HCT116 (cell line): ENCODE results near the gene TMPRSS13. TPM values are rescaled to one million over a fixed set of nuclear protein-coding genes. Genes with fewer than 3 reads are reported as not detected.

Experiments used
- ATAC-seq: fragments of 200-7000 bp; cut with Tn5 transposase; 2 replicates; pipeline ENCODE4 v1.9.1; 2020; ENCODE audit warnings: mild to moderate bottlenecking, moderate library complexity
- BruUV-seq: library from RNA; stranded (reverse); fragments of 400-500 nt; replicated peaks from 2 replicates; lab custom pipeline; 2021; lab: Mats Ljungman, UMichigan
- CTCF ChIA-PET: fragments of 300-600 bp; sonication (Branson Sonifier 250); formaldehyde crosslinking; loops from one replicate; lab custom pipeline; 2021; ENCODE audit warnings: antibody characterized with exemption; lab: Charles Lee
- POLR2A ChIA-PET: fragments of 300-600, 350-600 bp; sonication (Branson Sonifier 250); formaldehyde crosslinking; loops from one replicate; lab custom pipeline; 2021; ENCODE audit warnings: antibody characterized with exemption; lab: Charles Lee
- RAD21 ChIA-PET, 2 experiments: fragments of 300-600 bp; sonication (Branson Sonifier 250); formaldehyde crosslinking; loops; one replicate each; lab custom pipeline; 2023; ENCODE audit warnings: low total read pairs in 2 of 2; ENCODE audit not compliant: uncharacterized antibody in 2 of 2, unreplicated experiment in 2 of 2, low non-redundant PET in 1 of 2; lab: Charles Lee
- DNase-seq: peaks from one replicate; pipeline ENCODE4 v3.0.0-alpha.2; 2010; ENCODE audit warnings: low read depth, low spot score
- H2AFZ ChIP-seq: fragments of 200-600 bp; shearing (Covaris generic), sonication (generic); 2 replicates; pipeline ENCODE4 v1.6.1; 2017; ENCODE audit warnings: low read depth, mixed run types, mixed read lengths, antibody characterized with exemption, low read length; ENCODE audit not compliant: poor library complexity, severe bottlenecking
- H3K27ac ChIP-seq: 2 replicates; pipeline ENCODE4 v1.5.1; 2012; ENCODE audit warnings: low read depth, low read length
- H3K27me3 ChIP-seq: fragments of 200-600 bp; sonication (generic); 2 replicates; pipeline ENCODE4 v1.6.1; 2016; ENCODE audit warnings: mixed run types, low read length, mixed read lengths; ENCODE audit not compliant: insufficient read depth
- H3K36me3 ChIP-seq, 2 experiments: fragments of 200-500 bp in 1 of 2; fragments of 200-600 bp in 1 of 2; sonication (Bioruptor generic) in 1 of 2; sonication (generic) in 1 of 2; 2 replicates each; pipeline versions ENCODE4 v1.5.1 to v1.6.1; 2014 to 2016; ENCODE audit warnings: low read length in 2 of 2, inconsistent platforms in 1 of 2, mixed read lengths in 1 of 2, mixed run types in 1 of 2; ENCODE audit not compliant: insufficient read depth in 2 of 2, control insufficient read depth in 1 of 2
- H3K4me1 ChIP-seq, 2 experiments: fragments of 200-600 bp in 1 of 2; sonication (generic) in 1 of 2; 2 replicates each; pipeline versions ENCODE4 v1.5.1 to v1.6.1; 2012 to 2017; ENCODE audit warnings: low read length in 2 of 2, inconsistent platforms in 1 of 2, mild to moderate bottlenecking in 1 of 2, mixed read lengths in 1 of 2, mixed run types in 1 of 2, moderate library complexity in 1 of 2; ENCODE audit not compliant: insufficient read depth in 2 of 2, control insufficient read depth in 1 of 2
- H3K4me2 ChIP-seq: fragments of 200-600 bp; sonication (generic); 2 replicates; pipeline ENCODE4 v1.6.1; 2017; ENCODE audit warnings: mixed run types, low read length, mixed read lengths
- H3K4me3 ChIP-seq, 2 experiments: fragments of 200-600 bp in 1 of 2; sonication (generic) in 1 of 2; replicated peaks in 1 of 2; 2 replicates each; pipeline ENCODE4 v1.5.1; 2011 to 2016; ENCODE audit warnings: low read length in 2 of 2, control low read depth in 1 of 2, low read depth in 1 of 2, mild to moderate bottlenecking in 1 of 2, mixed read lengths in 1 of 2, mixed run types in 1 of 2
- H3K79me2 ChIP-seq: fragments of 200-600 bp; sonication (generic); 2 replicates; pipeline ENCODE4 v1.6.1; 2017; ENCODE audit warnings: mild to moderate bottlenecking, mixed run types, low read length, moderate library complexity, mixed read lengths; ENCODE audit not compliant: insufficient read depth
- H3K9ac ChIP-seq: fragments of 200-600 bp; sonication (generic); 2 replicates; pipeline ENCODE4 v1.6.1; 2016; ENCODE audit warnings: low read length, mixed read lengths
- H3K9me2 ChIP-seq: fragments of 200-600 bp; sonication (generic), shearing (Covaris generic); 2 replicates; pipeline ENCODE4 v1.6.1; 2017; ENCODE audit warnings: mixed run types, mild to moderate bottlenecking, moderate library complexity; ENCODE audit not compliant: insufficient read depth
- H3K9me3 ChIP-seq, 2 experiments: fragments of 200-500 bp in 1 of 2; fragments of 200-600 bp in 1 of 2; sonication (Bioruptor generic) in 1 of 2; sonication (generic) in 1 of 2; 2 replicates each; pipeline ENCODE4 v1.6.1; 2014 to 2017; ENCODE audit warnings: low read length in 2 of 2, mixed read lengths in 2 of 2, inconsistent platforms in 1 of 2, low read depth in 1 of 2, mild to moderate bottlenecking in 1 of 2, mixed run types in 1 of 2, moderate library complexity in 1 of 2; ENCODE audit not compliant: control insufficient read depth in 1 of 2, insufficient read depth in 1 of 2
- H4K20me1 ChIP-seq: fragments of 200-600 bp; sonication (generic), shearing (Covaris generic); 2 replicates; pipeline ENCODE4 v1.6.1; 2017; ENCODE audit warnings: mixed run types, mild to moderate bottlenecking, moderate library complexity; ENCODE audit not compliant: insufficient read depth
- ATF3 ChIP-seq: IDR thresholded peaks from 2 replicates; pipeline ENCODE4 v1.6.1; 2012
- ELF1 ChIP-seq: IDR thresholded peaks from 2 replicates; pipeline ENCODE4 v1.6.1; 2012; ENCODE audit warnings: low read depth, borderline replicate concordance
- EZH2 ChIP-seq: fragments of 200-600 bp; sonication (generic); IDR thresholded peaks from 2 replicates; pipeline ENCODE4 v1.6.1; 2017; ENCODE audit warnings: antibody characterized with exemption, mixed run types
- FOSL1 ChIP-seq: IDR thresholded peaks from 2 replicates; pipeline ENCODE4 v1.6.1; 2012; ENCODE audit warnings: low read depth
- JUND ChIP-seq: IDR thresholded peaks from 2 replicates; pipeline ENCODE4 v1.6.1; 2012
- POLR2A ChIP-seq: IDR thresholded peaks from 2 replicates; pipeline ENCODE4 v1.7.0; 2011; ENCODE audit warnings: borderline replicate concordance; ENCODE audit not compliant: insufficient read depth, insufficient read length; ENCODE audit errors: extremely low read depth
- RAD21 ChIP-seq: IDR thresholded peaks from 2 replicates; pipeline ENCODE4 v1.6.1; 2012; ENCODE audit warnings: low read depth, mild to moderate bottlenecking
- REST ChIP-seq: IDR thresholded peaks from 2 replicates; pipeline ENCODE4 v1.6.1; 2012; ENCODE audit warnings: low read depth
- SRF ChIP-seq: IDR thresholded peaks from 2 replicates; pipeline ENCODE4 v1.6.1; 2012; ENCODE audit warnings: low read depth
- YY1 ChIP-seq: IDR thresholded peaks from 2 replicates; pipeline ENCODE4 v1.6.1; 2011; ENCODE audit warnings: low read length, low read depth, moderate library complexity, mild to moderate bottlenecking; ENCODE audit not compliant: insufficient replicate concordance; ENCODE audit errors: extremely low read depth
- intact Hi-C: fragments of 100-400 bp; cut with micrococcal nuclease; formaldehyde crosslinking; loops from 2 replicates; pipeline ENCODE4 v1.10.0; 2022
- total RNA-seq: library from RNA; stranded (reverse); gene quantifications from one replicate; pipeline ENCODE4 v1.2.1, GENCODE V29; 2021; ENCODE audit not compliant: unreplicated experiment

TMPRSS13 gene
- total RNA-seq, 1 experiment from 2014 or later: 0.52 TPM

- H3K27ac ChIP-seq: no peak within 1 kb of the TSS
- H3K9me2 ChIP-seq: no peaks in the 10 kb centered on the region
- BruUV-seq: no TSS peak
- DNase-seq (no peak), ATAC-seq (peak; percentile 62)
- H2AFZ ChIP-seq: peak within 1 kb of the TSS; percentile 69
- intact Hi-C loops: no loop called here
- peaks cover 61% of the 10 kb centered on the region; the same call in 1 of the 2 replicates for H3K27me3 ChIP-seq
- H4K20me1 ChIP-seq: no peaks in the 10 kb centered on the region
- peak within 1 kb of the TSS; percentile 79 for H3K4me2 ChIP-seq
- no peaks in the 10 kb centered on the region for H3K79me2 ChIP-seq
- H3K9me3 ChIP-seq: no peaks in the 10 kb centered on the region
- CTCF ChIA-PET: interaction anchor here (1.6 kb wide), 1 partner anchor 28 kb away, joined by 5 read pairs; no protein-coding TSS in a partner anchor
- peak within 1 kb of the TSS; percentile 42 to 55 for H3K4me3 ChIP-seq
- TF ChIP-seq SRF (no peak), RAD21 (no peak), ATF3 (no peak), FOSL1 (no peak), YY1 (no peak), REST (no peak), EZH2 (no peak), JUND (no peak), POLR2A (no peak), ELF1 (no peak)
- H3K36me3 ChIP-seq: no peaks in the 10 kb centered on the region
- peaks cover 0 to 8% of the 10 kb centered on the region in 2 experiments; a peak in 3 of 4 replicates for H3K4me1 ChIP-seq
- POLR2A ChIA-PET: interaction anchor here (1.5 kb wide), 1 partner anchor 31 kb away, joined by 7 read pairs; no protein-coding TSS in a partner anchor
- H3K9ac ChIP-seq: peak within 1 kb of the TSS; percentile 45; the same call in 1 of the 2 replicates
- RAD21 ChIA-PET: no interaction called here
These were observed 52.7 kb downstream of the TMPRSS13 start, which contains the start of gene FXYD6 for GRCh38 chr11:117876341-117877119. Gene FXYD6, minus strand, starts transcription at chr11:117876658. Its CDS starts 33,882 bp downstream, at chr11:117842776.
